Medulla oblongata (tissue), 1 donor: ENCODE measurements around the gene QPCTL.

ENCODE experiments used
- DNase-seq: peaks from one replicate; pipeline ENCODE4 v3.0.0-alpha.2; 2015; ENCODE audit errors: extremely low spot score

QPCTL gene

GRCh38 chr19:45692187-45693105 lies at the start of gene QPCTL:
Gene QPCTL, plus strand, starts transcription at chr19:45692666. Its CDS starts 38 bp downstream, at chr19:45692704.
- peak; percentile 99 for DNase-seq

DNA sequence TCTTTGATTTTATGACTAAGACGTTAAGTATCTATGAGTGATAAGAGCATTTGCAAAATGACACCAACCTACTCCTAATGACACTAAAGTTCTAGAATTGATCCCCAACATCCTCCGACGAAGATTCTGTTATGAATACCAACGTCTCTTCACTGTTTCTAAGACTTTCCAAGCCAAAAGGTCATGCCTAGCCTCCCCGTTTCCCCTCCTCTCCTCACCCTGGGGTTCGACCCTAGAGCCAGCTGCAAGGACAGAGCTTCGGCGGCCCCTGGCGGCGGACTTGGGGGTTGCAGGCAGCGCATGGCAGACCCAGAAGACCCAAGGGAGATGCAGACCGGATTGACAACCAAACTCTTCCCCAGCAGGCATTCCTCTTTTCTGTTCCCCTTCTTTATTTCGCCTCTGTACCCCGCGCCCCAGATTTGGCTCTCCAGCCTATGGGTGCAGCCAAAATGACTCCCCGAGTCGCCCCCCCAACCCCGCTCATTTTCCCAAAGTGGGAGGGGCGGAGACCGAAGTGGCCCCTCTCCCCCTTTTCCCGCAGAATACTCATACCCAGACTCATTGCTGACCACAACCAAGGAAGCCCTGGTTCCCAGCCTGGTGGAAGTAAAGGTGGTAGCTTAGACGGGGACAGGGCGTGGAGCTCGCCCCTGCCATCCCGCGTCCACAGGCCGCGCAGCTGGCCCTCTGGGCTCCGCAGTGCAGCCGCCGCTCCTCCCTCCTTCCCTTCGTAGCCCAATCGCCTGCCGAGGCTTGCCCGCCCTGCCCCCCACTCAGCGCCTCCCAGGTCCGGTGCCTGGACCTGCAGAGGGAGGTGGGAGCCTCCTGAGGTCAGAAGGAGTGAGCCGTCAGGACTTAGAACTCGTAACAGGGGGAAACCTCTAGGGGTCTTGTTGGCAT lies 49.2 kb upstream of the QPCTL start:
- DNase-seq, result peak; percentile 91

- DNase-seq, result peak; percentile 40
Measured at GRCh38 chr19:45643927-45644771, 48.3 kb upstream of the QPCTL start.

DNA sequence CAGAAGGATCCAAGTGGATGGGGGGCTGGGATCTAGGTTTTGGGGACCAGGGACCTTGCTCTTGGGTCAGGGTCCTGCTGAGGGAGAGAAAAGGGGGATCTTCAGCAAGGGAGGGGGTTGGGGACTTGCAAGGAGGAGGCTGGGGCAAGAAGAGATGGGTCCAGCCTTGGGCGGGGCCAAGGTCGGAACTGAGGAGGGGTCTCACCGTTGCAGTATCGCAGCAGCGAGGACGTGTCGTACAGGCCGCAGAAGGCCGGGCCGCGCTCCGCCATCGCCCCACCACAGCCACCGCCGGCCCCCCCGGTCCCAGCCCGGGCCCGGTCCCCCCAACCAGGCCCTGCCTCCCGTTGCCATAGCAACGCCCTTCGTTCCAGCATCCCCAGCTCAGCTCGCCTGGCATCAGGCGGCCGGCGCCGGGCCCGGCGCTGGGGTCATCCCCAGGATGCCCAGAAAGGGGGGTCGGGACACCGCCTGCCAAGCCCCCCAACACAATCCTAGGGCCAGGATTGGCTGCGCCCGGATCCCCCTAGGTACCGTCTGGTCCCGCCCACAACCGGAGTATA lies 47.3 kb upstream of the QPCTL start:
- DNase-seq, result no peak

GRCh38 chr19:45645631-45646344 lies 46.7 kb upstream of the QPCTL start:
- peak; percentile 97 for DNase-seq

- no peak for DNase-seq
Measured at GRCh38 chr19:45646345-45646698, 46.1 kb upstream of the QPCTL start.

- no peak for DNase-seq
Measured at GRCh38 chr19:45650722-45651121, 41.7 kb upstream of the QPCTL start.

- DNase-seq, result no peak
Measured at GRCh38 chr19:45653634-45654033, 38.8 kb upstream of the QPCTL start.

- DNase-seq, result no peak
Measured at GRCh38 chr19:45655073-45655472, 37.4 kb upstream of the QPCTL start.

DNA sequence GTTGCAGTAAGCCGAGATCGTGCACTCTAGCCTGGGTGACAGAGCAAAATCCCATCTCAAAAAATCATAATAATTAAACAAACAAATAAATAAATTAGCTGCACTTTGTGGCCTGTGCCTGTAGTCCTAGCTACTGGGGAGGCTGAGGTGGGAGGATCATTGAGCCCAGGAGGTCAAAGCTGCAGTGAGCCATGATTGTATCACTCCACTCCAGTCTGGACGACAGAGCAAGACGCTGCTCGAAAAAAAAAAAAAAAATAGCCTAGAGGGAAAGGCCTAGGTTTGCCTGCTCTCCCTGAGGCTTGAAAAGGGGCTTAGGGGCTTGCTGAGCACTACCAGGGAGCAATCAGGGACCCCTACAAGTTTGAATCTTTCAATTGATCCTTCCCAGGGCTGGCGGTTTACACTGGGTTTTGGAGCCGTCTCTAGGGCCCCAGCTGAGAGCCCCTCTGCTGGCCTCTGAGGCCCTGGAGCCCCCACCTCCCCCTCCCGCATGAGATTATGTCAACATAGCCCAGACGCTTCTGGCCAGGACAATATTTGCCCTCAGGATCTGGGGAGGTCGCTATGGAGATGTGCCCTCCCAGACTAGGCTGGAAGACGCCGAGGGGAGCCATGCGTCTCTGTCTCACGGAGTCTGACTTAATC lies 34.8 kb upstream of the QPCTL start:
- no peak for DNase-seq

DNA sequence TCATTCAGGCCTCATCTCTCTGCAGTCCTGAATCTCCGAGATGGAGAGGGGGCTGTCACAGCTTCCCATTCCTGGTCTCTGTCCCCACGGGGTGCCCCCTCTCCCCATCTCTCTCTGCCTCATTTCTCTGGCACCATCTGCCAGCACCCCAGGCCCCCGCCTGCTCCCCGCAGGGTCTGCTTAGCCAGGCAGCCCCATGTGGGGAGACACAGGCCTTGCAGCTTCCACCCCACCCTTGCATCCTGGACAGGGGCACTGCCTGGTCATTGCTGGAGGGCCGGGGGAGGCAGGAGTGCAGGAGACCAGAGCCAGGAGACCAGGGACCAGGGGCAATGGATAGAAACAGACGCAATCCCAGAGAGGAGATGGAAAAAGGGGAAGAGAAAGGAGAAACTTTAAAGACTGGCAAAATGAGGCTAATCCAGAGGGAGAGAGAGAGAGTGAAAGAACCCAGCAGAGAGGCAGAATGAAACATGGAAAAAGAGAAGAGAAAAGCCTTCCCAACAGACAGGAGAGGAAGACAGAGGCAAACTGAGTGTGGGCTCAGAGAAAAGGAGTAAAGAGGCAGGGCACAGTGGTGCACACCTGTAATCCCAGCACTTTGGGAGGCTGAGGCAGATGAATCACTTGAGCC lies 33.3 kb upstream of the QPCTL start:
- no peak for DNase-seq

- no peak for DNase-seq
Measured at GRCh38 chr19:45660636-45661035, 31.8 kb upstream of the QPCTL start.

DNA sequence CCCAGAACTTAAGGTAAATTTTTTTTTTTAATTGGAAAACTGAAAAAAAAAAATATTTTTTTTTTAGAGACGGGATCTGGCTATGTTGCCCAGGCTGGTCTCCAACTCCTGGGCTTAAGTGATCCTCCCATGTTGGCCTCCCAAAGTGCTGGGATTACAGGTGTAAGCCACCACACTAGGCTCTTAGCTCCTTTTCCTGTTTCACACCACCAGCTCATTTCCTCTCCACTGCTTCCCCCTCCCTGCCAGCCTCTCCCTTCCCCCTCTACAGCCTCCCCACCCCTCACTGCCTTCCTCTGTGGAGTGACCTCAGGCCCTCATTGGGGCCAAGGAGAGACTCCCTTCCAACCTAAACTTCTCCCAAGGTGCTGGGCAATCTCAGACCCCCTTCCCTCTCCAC lies 28.7 kb upstream of the QPCTL start:
- no peak for DNase-seq

DNA sequence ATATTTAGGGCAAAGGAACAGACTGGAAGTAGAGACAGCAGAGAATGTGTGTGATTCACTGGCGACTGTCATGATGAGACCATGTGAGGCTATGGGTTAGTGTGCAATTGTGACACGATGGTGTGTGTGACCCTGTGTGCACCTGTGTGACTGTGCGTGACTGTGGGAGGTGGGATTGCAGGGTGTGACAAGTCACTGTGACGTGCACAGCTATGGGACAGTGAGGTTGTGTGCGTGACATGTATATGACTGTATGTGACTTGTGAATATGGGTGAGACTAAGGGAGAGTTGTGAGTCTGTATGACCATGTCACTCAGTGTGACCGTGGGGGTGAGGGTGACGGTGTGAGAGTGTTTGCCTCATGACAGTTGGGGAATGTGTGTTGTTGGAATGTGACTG lies 27.9 kb upstream of the QPCTL start:
- DNase-seq, result no peak

GRCh38 chr19:45667620-45668341 lies 24.7 kb upstream of the QPCTL start, which contains the start of gene GIPR:
Gene GIPR, plus strand, starts transcription at chr19:45668221. Its CDS starts 1,300 bp downstream, at chr19:45669521.
- no peak for DNase-seq

DNA sequence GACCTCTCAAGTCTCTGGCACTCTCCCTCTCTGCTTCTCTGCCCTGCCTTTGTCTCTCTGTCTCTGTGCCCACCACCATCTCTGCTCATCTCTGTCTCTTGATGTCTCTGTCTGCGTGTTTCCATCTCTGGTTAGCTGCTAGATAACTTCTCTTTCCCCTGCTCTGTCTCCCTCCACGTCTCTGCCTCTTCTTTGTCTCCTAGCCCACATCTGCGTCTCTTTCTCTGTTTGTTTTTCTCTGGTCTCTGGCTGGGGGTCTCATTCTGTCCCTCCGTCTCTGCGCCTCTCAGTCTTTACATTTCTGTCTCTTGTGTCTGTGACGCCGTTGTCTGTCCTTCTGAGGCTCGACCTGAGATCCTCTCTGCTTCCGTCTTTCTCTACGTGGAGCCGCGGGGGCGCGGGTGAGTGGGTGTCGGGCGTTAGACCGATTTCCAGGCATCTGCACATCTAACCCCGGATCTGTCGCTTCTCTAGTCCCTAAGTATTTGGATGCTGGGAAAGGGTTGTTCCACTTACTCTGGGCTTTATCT lies 24.1 kb upstream of the QPCTL start:
- DNase-seq, result no peak

GRCh38 chr19:45670670-45671453 lies 21.6 kb upstream of the QPCTL start:
- DNase-seq, result peak; percentile 64

DNA sequence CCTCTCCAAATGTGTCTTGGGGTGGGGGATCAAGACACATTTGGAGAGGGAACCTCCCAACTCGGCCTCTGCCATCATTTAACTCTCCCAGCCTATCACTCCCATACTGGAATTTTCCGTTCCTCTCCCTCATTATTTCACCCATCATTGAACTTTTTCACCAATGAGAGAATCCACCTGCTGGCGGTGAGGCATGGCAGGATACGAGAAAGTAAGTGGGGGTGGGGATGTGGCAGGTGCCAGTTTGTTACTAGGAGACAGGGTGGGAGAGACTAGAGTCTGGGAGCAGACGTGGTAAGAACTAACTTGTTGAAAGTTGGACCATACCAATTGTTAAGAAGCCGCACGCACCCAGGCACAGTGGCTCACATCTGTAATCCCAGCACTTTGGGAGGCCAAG lies 17.5 kb upstream of the QPCTL start:
- DNase-seq, result no peak
